Choroid plexus epithelial cell (primary cell): ENCODE measurements around the gene NEO1.

Source experiments
- DNase-seq: peaks from one replicate; pipeline ENCODE4 v3.0.0-alpha.2; 2010; ENCODE audit warnings: low read depth
- H3K4me3 ChIP-seq: 2 replicates; pipeline ENCODE4 v1.5.1; 2011; ENCODE audit warnings: low read depth, mild to moderate bottlenecking, control low read depth, low read length, moderate library complexity
- CTCF ChIP-seq: conservative IDR thresholded peaks from 2 replicates; pipeline ENCODE4 v1.5.1; 2011; ENCODE audit warnings: low read depth, mild to moderate bottlenecking, control low read depth, inconsistent platforms, low read length, moderate library complexity

NEO1 gene

GRCh38 chr15:73046073-73046472 lies 6.2 kb upstream of the NEO1 start:
- H3K4me3 ChIP-seq = no peak overlapping the region
- no peak for DNase-seq
- TF ChIP-seq CTCF = no peak

GRCh38 chr15:73047882-73048281 lies 4.4 kb upstream of the NEO1 start:
- H3K4me3 ChIP-seq = no peak overlapping the region
- DNase-seq = no peak
- no peak for TF ChIP-seq CTCF

- no peak for TF ChIP-seq CTCF
- H3K4me3 ChIP-seq = no peak overlapping the region
- DNase-seq = no peak
Measured at GRCh38 chr15:73048624-73049295, 3.5 kb upstream of the NEO1 start.

GRCh38 chr15:73049564-73050215 lies 2.6 kb upstream of the NEO1 start:
- TF ChIP-seq CTCF = no peak
- no peak overlapping the region for H3K4me3 ChIP-seq
- DNase-seq = no peak

- H3K4me3 ChIP-seq = no peak overlapping the region
- no peak for DNase-seq
- no peak for TF ChIP-seq CTCF
Measured at GRCh38 chr15:73050561-73051295, 1.5 kb upstream of the NEO1 start.

- no peak for TF ChIP-seq CTCF
- DNase-seq = peak; percentile 4
- peak overlapping the region; percentile 79 for H3K4me3 ChIP-seq
Measured at GRCh38 chr15:73051391-73051806, 864 bp upstream of the NEO1 start.
